NK-92 treated with Interleukin-12 subunit alpha and Interleukin-12 subunit beta, amount 100 ng/mL, for 24 hours (cell line): ENCODE results near the gene SC5D.

Experiments used
- DNase-seq: peaks from one replicate; lab custom pipeline; 2025; lab: John Stamatoyannopoulos, UW

The SC5D gene, protein sequence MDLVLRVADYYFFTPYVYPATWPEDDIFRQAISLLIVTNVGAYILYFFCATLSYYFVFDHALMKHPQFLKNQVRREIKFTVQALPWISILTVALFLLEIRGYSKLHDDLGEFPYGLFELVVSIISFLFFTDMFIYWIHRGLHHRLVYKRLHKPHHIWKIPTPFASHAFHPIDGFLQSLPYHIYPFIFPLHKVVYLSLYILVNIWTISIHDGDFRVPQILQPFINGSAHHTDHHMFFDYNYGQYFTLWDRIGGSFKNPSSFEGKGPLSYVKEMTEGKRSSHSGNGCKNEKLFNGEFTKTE

DNA sequence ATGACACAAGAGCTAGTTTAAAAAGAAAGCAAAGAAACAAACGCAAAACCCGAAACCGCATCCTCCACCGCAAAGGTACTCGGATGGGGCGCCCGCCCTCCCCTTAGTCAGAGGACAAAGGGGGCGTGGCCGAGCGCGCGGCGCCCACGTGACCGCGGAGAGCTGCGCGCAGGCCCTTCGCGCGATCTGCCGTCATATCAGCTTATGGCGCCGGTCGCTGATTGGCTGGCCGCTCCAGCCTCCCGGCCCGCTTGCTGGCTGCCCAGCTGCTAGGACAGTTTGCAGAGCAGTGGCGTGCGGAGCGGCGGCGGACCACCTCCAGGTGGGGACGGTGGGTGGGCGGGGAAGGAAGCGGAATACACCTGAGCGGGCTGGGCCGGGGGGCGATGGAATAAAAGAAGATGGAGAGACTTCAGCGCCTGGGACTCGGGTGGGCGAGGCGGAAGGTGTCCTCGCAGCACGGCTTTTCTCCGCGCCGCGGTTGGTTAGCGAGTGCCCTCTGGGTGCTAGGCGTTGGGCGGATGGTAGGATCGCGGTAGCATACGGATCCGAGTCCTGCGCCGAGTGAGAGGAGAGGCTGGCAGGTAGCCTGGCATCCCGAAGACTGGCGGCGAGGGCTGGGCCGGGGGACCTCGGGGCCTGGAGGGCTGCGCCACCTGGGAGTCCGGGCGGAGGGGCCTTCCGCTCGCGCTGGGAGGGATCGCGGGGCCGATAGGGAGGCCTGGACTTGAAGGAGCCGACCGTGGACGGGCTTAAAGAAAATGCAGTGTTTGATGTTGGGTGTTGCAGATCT is at the start of gene SC5D:
Gene SC5D (plus strand): TSS at position 277 of the 793 bp plus-strand sequence. CDS start 10,605 bp downstream, outside the sequence.
- DNase-seq = peak; percentile 88

DNA sequence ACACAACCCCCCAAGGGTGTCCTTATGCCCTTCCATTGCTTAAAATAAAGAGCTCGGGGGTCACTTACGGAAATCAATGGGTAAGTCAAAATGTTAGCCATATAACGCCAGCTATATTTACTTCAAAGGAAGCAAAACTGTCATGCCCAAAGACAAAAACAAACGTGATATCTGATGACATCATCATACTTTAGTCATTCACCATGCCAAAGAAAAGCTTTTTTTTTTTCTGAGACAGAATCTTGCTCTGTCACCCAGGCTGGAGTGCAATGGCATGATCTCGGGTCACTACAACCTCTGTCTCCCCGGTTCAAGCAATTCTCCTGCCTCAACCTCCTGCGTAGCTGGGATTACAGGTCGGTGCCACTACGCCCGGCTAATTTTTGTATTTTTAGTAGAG is 47.7 kb upstream of the SC5D start:
- DNase-seq = no peak

DNA sequence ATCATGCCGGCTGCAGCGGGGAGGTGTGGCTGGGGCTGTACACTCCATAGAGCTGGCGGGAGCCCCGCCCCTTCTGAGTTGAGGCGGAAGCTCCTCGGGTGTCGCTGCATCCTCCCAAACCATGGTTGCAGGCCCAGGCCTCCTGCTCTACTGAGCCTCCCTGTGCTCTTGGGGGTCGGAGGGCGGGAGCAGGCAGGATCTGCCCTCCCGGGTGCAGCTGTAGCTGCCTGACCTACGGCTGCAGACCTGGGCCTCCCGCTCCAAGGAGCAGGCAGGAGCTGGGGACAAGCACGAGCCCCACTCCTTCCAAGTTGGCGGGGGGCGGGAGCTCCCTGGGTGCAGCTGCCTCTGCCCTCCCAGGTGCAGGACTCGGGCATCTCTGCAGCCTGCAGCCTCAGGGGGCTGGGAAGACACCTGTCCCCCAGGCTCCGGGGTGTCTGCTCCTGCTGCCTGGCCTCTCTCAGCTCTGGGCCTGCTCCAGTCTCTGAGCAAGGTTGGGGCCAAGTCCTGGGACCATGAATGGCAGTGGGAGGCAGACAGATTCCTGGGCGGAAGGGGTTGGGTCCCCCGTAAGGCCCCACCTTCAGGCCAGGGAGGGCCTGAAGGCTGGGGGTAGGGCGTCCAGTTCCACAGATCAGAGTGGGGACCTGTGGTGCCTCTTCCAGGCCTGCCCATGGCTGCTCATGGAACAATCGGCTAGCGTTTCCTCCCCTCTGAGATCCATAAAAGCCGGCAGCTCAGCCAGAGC is 46.4 kb upstream of the SC5D start:
- DNase-seq = no peak

DNA sequence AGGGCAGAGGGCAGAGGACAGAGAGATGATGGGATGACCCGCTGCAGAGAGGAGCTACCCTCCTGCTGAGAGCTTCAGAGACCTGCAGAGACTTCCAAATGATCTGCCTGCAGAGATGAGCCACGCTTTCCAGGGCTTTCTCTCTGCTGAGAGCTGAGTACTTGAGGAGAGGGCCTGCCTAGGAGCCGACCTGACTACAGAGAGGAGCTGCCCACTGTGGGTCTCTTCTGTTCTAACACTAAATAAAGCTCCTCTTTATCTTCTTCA is 45.9 kb upstream of the SC5D start:
- no peak for DNase-seq

DNA sequence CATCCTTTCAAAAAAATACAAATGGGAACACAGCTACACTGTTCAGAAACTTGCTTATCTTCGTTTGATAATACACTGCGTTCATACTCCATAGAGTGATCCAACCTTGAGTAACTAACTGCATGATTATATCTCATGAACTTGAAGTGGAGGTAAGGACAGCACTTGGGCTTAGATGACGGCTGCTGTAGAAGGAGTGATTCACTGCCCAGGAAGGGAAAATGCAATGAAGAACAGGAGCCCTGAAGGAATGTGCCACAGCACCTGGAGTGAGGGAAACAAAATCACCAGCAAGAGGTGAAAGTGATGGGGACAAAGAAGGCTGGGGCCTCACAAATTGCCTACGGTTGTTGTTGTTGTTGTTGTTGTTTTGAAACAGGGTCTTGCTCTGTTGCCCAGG is 44.1 kb upstream of the SC5D start:
- no peak for DNase-seq

DNA sequence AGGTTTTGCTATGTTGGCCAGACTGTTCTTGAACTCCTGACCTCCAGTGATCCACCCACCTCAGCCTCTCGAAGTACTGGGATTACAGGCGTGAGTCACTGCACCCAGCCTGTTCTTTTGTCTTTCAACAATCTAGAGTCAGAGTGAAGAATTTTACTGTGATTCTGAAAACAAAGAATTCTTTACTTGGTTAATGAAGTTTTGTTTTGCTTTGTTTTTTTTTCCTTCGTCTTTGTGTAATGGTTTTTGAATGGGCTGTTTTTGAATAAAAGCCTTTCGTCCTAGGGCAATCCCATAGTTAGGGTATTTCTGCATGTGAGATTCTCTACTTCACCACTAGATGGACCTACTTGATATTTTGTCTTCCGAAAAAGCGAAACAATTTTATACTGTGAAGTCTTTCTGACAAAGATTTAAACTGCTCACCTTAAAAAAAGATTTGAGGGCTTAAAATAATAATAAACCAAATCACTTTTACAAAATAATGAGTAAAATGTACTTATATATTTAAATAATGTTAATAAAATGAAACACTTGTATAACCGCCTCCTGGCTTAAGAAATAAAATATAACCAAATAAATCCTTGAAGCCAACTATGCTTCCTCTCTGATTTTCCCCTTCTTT is 43.4 kb upstream of the SC5D start:
- DNase-seq = no peak

DNA sequence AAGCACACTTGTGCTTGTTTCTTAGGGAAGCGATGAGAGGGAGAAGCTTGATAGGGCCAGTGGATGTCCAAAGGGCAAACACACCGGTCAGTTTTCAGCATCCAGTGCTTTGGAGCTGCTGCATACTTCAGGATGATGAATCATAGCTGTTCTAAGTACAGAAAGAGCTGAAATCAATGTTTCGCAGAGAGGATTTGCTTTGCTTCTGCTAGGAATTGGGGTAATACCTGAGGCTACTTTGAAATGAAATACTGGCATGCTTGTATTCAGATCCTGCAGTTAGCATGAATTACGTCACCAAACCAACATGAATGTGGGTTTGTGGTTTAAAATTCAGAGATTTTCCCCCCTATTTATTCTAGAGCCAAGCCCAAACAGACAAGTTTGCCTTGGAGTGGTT is 41.7 kb upstream of the SC5D start:
- DNase-seq = no peak

DNA sequence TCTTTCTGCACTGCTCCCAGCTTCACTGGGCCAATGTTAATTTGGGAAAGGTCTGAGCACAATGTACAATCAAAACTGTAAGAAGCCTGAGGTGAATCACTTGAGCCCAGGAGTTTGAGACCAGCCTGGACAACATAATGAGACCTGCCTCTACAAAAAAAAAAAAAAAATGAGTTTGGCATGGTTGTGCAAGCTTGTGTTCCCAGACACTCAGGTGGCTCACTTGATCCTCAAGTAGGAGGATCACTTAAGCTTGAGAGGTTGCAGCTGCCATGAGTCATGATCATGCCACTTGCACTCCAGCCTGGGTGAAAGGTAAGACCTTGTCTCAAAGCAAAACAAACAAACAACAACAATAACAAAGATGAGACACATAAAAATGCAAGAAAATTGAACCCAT is 38.6 kb upstream of the SC5D start:
- DNase-seq = no peak

DNA sequence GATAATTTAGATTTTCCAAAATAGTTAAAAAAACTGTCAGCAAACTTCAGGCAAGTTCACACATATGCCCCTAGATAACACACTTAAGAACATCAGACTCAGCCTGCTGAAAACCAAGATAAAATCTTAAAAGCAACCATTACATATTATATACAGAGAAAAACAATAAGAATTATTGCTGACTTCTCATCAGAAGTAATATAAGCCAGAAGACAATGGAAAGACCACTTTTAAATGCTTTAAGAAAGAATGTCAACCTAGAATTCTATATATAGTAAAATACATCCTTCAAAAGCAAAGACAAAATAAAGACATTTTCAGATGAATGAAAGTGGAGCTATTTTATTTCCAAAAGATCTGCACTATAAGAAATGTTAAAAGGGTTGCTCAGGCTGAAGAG is 37.8 kb upstream of the SC5D start:
- no peak for DNase-seq

DNA sequence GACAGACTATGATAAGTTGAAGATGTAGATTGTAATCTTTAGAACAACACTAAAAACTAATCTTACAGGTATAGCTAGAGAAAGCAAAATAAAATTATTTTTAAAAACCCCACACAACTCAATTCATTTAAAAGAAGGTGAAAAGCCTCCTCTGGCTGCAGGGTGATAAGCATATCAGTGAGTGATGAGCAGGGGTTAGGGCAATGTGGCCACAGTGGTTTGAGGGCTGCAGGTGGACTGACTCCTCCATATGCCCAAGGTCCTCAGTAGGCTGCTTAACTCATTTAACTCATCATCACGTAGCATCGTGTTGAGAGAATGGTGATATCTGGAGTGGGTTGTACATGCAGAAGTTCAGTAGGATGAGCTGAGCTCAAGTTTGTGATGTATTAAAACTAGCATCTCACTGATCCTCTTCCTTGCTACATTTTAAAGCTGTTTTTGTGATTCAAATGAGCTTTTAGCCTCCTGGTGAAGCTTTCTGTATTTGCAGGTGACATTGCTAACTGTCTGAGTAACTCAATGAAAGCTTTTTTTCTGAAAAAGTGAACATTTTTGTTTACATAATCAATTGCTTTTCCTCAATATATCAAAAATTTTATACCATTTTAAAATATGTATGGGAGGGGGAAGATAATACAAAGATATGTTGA is 37.0 kb upstream of the SC5D start:
- no peak for DNase-seq

DNA sequence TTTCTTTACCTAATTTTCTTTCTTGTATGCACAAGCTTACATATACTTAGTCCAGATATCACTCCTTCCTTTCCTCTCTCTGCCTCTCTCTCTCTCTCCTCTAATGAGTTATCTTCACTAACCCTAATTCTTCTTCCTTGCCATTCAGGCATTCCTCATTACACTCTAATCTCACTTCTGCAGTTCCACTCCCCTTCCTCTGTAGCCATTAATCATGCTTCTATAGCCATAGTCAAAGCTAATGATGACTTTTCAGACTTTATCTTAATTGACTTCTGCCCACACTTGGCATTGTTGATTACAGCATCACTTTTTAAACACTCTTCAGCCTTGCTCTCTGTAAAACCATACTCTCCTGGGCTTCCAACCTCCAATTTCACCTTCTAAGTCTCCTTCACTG is 35.3 kb upstream of the SC5D start:
- no peak for DNase-seq

DNA sequence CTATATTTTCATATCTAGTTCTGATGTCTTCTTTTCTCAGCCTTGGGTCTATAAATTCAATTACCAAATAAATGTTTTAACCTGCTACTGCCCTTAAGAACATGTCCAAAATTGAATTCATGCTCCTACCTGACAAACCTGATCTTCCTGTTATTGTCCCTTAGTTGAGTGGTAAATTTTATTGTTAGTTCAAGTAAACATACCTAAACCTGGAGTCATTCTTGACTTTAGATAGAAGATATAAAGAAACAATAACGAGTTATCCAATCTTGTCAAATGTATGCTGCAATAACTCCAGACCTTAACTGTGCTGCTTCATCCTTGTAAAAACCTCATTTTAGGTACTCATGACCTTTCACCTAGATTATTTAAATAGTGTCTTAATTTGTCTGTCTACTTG is 34.6 kb upstream of the SC5D start:
- no peak for DNase-seq

DNA sequence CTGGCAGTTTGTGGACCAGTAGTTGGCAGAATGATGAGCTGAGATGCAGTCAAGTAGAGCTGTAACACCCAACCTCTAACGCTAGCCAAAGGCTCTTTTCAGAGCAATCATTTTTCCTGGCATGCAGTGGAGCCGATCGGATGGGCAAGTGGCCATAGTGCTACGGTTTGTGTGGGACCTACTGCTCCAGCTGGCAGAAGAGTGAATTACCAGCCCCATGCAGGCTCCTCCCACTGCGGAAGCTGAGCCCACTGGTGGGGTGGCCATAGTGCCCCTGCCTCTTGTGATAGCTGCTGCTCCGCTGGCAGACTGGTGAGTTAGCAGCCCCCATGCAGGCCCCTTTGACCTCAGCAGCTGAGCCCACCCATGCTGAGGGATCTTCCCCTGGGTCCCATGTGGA is 27.0 kb upstream of the SC5D start:
- no peak for DNase-seq

DNA sequence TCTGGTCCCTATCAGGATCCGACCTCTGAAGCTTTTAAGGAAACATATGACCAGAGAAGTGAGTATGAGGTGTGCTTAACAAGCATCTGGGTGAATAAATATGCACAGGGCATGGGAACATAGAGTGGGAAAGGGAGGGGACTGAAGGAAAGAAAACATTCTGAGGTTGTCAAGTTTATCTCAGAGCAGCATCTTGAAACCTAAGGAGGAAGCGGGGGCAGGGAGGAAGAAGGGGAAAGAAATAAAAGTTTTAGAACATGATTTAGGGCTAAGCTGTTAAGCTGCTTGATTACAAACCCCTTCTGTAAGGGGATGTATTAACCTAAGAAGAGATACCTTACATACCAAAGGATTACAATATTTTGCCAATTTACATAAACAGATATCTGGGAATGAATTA is 24.0 kb upstream of the SC5D start:
- no peak for DNase-seq

DNA sequence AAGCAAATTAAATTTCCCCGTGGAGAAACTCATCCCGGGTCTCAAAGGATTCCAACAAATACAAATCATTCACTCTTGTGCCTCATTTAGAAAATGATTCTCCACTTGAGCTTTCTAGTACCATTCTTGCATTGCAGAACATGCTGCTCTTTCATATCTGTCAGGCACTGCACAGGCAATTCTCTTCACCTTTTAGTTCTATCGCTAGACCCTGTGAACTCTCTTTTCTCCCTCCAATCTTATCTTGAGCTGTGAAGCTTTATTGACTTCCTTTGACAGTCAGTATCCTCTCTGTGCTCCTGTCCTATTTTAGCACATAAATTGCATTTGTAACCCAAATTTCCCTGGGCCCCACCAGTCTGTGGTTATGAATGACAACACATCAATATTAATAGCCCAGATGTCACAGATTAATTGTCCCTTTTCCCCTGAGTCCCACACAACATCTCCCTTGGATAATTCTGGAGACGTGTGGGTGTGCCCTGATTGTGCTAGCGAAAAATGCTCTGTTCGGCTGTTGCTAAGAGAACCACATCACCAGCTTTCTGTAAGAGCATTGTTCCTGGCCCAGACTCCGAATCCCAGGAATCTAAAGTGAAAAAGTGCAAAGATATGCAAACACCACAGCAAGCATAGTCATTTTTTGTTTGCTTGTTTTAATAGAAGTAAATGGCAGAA is 22.4 kb upstream of the SC5D start:
- DNase-seq = no peak

DNA sequence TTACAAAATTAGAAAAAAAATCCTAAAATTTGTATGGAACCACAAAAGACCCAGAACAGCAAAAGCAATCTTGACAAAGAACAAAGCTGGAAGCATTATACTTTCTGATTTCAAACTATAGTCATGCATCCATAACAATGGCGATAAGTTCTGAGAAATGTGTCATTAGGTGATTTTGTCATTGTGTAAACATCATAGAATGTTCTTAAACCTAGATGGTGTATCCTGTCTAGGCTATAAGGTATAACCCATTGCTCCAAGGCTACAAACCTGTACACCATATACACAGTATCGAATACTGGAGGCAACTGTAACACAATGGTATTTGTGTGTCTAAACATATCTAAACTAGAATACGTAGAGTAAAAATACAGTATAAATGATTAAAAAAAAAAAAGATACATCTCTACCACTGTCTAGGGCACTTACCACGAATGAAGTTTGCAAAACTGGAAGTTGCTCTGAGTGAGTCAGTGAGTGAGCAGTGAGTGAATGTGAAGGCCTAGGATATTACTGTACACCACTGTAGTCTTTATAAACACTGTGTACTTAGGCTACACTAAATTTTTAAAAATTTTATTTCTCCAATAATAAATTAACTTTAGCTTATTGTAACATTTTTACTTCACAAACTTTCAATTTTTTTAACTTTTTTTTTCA is 18.1 kb upstream of the SC5D start:
- DNase-seq = no peak

DNA sequence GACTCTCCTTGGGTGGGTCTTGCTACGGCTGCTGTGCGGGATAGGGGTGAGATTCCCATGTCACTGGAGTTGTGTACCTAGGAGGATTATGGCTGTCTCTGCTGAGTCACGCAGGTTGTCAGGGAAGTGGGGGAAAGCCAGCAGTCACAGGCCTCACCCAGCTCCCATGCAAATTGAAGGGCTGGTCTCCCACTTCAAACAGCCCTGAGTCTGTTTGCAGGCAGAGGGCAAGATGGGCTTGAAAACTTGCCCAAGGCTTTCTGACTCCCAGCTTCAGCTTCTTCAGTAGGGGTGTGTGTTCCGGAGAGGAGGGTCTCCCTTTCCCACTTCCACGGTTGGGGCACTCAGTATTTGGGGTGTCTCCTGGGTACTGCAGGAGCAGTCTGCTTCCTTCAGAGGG is 10.9 kb upstream of the SC5D start:
- DNase-seq = no peak

DNA sequence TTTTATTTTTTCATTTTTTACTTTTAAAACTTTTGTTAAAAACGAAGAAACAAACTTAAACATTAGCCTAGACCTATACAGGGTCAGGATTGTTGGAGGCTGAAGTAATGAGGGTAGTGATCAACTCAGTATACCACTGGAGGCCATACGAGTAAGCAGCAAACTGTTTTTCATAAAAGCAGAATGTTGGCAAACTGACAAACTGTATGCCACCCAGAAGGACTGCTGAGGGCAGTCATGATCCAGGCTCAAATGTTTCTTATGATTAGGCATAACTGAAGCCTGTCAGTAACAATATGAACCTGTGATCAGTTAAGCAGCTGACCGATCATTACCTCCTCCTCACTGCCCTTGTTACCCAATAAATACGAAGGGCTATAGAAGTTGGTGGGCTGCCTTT is 10.2 kb upstream of the SC5D start:
- DNase-seq = no peak

DNA sequence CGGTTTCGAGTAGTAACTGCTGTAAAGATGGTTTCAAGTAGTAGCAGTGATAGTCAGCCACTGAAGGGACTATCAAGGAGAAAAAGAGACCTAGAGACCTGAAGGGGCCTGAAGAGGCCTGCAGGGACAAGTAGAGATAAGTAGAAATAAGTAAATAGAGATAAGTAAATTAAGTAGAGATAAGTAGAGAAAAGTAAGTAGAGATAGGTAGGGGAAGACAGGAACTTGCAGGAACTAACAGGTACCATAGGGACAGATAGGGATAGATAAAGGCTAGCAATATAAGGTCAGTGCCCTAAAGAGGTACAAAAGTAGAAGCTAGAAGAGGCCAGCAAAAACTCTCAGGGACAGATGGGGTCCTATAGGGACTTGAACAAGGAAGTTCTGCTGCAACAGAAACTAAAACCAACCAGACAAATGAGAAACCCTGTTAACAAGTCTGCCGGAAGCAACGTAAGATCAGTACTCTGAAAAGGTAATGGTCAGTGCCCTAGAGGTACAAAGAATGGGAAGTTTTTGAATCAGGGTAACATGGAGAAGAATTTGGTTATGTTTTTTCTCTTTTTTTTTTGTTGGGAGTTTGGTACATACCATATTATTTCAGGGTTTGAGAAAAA is 9.6 kb upstream of the SC5D start:
- no peak for DNase-seq

DNA sequence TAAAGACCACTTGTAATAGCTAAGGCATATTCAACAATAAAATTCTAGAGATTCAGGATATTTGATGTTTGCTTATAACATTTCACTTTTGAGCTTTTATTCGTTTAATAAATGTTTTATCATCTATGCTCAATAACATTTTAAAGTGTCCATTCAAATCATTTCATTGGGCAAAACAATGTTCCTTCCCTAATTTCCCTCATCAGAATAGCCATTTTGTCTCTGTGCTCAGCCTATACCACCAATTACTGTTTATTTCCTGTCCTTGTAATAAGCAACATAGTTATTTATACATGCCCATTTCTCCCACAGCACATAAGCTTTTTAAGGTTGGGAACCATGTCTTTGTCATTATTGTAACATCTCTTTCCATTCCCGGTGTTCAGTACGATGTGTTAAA is 1.3 kb upstream of the SC5D start:
- no peak for DNase-seq
